Gastroesophageal sphincter (tissue), 4 donors: ENCODE results near the gene MBTPS1. TPM values are rescaled to one million over a fixed set of nuclear protein-coding genes. Genes with fewer than 3 reads are reported as not detected.

ENCODE experiments used
- small RNA-seq, 4 donors: library from RNA; depleted of rRNA; stranded (forward); fragments of <200 nt; gene quantifications; one replicate each; pipeline ENCODE3, GENCODE V24; 2016
- total RNA-seq, 4 donors: library from RNA; depleted of rRNA; stranded (reverse); fragments of >200 nt; gene quantifications; one replicate each; pipeline ENCODE4 v1.1.0, GENCODE V29; 2016

MBTPS1 gene
- total RNA-seq, 4 donors from 2014 or later, result 84.0 to 98.6 (median 90.9) TPM

Small RNA genes within 50 kb of the gene (small RNA-seq; reads per million reads assigned to genes)
- gene RNA5SP432, result 0 reads per million in 4 donors

Other genes starting within 250 kb of the MBTPS1 start
- gene MLYCD, start 217.8 kb downstream of the MBTPS1 start, total RNA-seq, result 10 to 100 TPM in 3 of 4 donors, 1 to 10 TPM in 1; 9.9 to 17.6 (median 12.2) TPM
- gene OSGIN1, start 163.7 kb downstream of the MBTPS1 start, total RNA-seq, result 10 to 100 TPM in 2 of 4 donors, 1 to 10 TPM in 2; 7.9 to 12.5 (median 9.4) TPM
- gene NECAB2, start 148.7 kb downstream of the MBTPS1 start, total RNA-seq, result 1 to 10 TPM in 1 of 4 donors, not detected in 3; 1.1 TPM
- gene SLC38A8, start 74.1 kb downstream of the MBTPS1 start, total RNA-seq, result not detected
- 10 to 100 TPM; 10.1 to 19.2 (median 13.3) TPM for gene HSDL1, start 28.2 kb upstream of the MBTPS1 start, total RNA-seq
- under 1 TPM in 1 of 4 donors, not detected in 3; 0.27 TPM for gene DNAAF1, start 28.4 kb upstream of the MBTPS1 start, total RNA-seq
- 10 to 100 TPM; 16.1 to 51.4 (median 33.2) TPM for gene TAF1C, start 70.1 kb upstream of the MBTPS1 start, total RNA-seq
- gene ADAD2, start 74.2 kb upstream of the MBTPS1 start, total RNA-seq, result under 1 TPM in 3 of 4 donors, not detected in 1; 0.27 to 0.47 (median 0.31) TPM
- not detected for gene KCNG4, start 123.1 kb upstream of the MBTPS1 start, total RNA-seq
- gene WFDC1, start 177.9 kb upstream of the MBTPS1 start, total RNA-seq, result 10 to 100 TPM; 25.0 to 53.1 (median 38.2) TPM